GM21723 (cell line): ENCODE results near the gene ASCL2.

Experiments
- ATAC-seq: cut with Tn5 transposase; IDR thresholded peaks from one replicate; pipeline ENCODE4 v1.9.1; 2021; ENCODE audit warnings: mild to moderate bottlenecking, moderate library complexity; ENCODE audit not compliant: unreplicated experiment

ASCL2 gene

DNA sequence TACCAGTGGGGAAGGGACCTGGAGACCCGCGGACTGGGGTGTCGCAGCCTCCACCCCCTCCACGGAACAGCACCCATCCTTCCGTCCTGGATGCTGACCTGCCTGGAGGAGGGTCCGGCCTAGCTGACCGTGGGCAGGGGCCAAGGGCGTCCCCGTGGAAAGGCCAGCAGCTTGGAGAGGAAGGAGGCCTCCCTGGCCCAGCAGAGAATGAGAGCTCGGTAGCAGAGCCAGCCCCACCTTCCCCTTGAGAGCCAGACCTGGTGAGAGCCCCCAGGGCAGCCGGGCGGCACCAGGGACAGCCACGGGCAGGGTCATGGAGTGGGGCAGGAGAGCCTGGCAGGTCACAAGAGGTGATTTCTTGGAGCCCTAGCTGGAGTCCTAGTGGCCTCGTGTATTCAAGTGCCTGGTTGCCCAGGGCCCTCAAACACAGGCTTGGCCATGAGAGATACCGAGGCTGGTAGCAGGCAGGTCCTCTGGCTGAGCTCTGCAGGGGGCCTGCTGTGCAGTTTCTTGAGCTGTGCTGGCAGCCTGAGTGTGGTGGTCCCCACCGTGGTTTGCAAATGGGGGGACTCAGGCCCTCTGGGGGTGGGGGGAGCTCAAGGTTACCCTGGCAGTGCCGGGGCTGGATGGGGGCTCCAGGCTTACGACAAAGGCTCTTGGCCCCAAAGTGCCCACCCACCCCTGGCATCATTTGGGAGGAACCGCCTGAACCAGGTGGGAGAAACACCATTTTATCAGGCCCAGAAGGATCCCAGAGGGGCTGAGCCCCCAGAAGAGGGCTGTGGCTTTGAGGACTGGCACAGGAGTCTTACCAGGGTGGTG lies 39.1 kb upstream of the ASCL2 start:
- no peak for ATAC-seq

DNA sequence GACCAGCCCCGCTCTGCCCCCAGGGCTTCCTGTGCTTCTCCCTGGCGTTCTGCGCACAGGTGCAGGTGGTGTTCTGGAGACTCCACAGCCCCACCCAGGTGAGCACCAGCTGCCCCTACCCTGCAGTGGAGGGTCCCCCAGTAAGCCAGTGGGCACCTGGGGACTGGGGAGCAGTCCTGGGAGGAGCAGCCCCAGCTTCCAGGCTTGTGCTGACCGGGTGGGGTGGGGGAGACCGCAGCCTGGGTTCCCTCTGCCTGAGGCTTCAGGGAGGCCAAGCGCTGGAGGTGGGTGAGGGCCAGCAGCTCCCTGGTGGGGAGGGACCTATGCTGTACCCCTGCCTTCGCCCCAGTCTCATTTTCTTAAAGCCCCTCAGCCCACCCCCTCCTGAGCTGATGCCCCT lies 38.3 kb upstream of the ASCL2 start:
- ATAC-seq, result no peak

DNA sequence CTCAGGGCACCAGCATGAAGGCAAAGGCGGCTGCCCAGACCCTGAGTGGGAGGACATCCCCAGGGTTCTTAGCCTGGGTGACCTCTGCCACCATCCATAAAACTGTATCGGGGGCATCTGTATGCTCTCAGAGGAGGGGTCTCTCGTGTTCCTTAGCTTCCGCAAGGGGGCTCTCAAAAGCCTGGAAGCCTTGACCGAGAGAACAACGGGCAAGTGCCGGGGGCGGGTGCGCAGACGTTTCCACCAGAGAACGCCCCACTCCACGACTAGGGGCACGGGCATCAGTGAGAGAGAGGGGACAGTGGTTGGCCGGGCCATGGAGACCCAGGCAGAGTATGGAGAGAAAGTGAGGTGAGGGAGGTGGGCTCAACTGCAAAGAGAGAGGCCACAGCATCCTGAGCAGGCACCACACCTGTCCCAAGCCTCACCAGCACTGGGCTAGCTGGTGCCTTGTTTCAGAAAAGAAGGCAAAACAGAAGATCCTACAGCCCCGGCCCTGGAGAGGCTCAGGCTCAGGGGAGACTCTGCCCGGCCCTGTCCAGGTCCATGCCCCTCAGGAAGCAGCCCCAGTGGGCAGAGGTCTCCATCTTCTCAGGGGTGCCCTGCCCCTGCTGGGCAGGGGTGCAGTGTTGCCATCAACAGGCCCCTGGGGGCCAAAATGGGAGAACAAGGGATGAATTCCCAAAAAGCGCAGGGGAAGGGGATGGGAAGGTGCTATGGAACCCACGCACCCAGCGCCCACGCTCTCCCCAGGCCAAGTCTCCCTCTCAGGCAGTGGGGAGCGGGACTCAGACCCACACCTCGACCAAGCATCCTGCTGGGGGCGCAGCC lies 37.3 kb upstream of the ASCL2 start:
- ATAC-seq, result no peak

DNA sequence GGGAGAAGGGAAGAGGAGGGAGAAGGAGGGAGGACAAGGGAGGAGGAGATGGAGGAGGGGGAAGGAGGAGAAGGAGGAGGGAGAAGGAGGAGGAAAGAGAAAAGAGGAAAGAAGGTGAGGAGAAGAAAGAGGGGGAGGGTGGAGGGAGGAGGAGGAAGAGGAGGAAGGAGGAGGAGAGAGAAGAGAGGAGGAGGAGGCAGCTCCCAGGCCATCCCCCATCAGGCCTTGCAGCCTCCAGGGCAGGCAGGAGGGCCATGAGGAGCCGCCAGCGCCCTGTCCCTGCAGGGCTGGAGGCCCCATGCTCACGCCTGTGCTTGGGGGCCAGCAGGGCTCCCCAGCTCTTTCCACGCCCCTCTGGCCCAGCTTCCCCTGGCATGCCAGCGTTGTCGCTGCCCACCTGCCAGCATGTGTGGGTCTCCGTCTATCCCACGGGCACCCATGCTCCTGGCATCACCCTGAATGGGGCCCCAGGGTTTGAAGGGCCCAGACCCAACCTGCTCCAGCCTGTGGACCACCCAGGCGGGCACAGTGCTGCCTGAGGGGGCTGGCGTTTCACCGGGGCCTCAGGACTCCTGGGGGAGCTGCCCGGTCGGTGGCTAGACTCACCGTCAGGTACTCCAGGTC lies 36.6 kb upstream of the ASCL2 start:
- ATAC-seq, result no peak

DNA sequence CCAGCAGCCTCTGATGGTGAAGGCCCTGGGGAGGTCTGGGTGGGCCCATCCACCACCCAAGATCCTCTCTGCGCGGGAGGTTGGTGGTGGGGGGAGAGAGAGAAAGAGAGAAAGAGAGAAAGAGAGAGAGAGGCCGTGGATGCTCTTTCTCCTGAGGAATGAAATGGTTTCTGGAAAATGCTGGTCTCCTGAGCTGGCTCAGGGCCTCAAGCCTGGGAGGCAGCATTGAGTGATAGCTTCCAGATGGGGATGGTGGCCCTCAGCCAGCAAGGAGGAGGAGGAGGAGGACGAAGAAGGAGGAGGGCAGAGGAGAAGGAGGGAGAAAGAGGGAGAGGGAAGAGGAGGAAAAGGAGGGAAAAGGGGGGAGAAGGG lies 36.0 kb upstream of the ASCL2 start:
- ATAC-seq, result no peak

DNA sequence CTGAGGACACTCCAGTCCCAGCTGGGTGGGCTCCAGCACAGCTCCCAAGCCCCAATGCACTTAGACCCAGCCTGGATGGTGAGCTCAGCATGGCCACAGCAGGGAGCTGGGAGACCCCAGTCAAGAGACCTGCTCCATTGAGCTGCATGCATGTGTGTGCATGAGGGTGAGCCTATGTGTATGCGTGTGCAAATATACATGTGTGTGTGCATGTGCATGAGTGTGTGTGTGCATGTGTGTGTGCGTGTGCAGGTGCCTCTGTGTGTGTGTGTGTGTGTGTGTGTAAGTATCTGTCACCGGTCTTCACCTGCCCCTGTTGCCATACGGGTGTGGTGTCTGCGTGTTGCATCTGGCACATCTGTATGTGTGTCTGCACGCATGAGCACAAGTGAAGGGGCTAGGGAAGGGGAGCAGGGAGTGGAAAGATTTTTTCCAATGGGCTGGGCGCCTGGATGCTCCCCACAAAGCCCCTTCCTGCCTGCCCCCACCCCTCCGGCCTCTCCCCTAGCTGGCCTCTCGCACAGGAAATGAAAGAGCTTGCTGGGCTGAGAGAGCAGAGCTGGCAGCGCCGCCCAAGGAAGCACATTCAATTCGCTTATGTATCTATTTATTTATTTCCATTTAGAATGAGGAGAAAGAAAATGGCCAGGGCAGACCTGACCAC lies 35.5 kb upstream of the ASCL2 start:
- no peak for ATAC-seq

DNA sequence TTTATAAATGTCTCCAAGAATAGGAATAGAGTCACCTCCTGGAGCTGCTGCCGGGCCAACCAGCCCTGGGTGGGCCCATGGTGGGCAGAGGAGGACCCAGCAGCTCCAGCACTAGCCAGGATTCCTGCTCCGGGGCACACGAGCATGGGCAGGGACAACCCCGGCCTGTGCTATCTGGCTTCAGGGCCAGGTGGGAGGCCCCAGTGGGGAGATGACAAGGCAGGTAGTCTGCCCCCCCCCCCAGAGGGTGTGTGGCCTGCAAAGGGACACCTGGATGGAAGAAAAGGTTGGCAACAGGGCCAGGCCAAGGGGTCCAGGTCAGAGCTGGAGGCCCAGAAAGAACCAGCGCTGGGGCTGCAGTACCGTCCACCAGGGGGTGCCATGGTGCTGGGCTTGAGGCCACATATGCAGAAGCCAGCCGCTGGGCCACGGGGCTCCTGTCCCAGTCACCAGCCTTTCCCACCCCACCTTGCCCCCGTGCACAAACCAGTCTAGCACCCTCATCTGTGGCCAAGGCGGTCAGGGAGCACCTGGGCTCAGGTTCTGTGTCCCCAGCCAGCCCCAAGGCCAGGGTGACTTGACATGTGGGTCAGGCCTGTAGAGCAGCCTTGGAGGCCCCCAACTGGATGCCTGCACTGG lies 34.9 kb upstream of the ASCL2 start:
- ATAC-seq, result no peak

DNA sequence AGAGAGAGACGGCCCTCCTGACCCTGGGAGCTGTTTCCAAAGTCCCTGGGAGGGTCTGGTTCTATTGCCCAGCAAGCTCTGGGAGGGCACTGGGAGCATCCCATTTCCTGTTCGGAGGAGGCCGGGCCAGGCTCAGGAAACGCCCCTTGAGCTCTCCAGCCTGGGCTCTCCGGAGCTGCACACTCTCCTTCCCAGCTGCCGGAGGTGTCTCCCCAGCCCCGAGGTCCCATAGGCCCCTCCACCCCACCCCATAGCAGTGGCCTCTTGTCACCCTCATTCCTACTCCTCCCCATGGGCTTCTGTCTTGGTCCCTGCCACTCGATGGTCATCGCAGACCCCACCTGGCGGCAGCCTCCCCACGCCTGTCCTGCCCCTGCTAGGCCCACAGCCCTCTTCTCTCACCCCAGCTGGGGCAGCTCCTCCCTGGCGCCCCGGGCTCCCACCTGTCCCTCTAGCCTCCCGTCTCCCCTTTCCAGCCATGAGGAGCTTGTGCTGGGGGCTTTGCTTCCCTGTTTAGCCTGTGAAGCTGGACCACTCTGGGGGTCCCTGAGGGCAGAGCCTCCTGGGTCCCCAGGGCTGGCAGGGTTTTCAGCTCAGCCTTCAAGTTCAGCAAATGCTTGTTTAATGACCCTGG lies 34.2 kb upstream of the ASCL2 start:
- no peak for ATAC-seq

DNA sequence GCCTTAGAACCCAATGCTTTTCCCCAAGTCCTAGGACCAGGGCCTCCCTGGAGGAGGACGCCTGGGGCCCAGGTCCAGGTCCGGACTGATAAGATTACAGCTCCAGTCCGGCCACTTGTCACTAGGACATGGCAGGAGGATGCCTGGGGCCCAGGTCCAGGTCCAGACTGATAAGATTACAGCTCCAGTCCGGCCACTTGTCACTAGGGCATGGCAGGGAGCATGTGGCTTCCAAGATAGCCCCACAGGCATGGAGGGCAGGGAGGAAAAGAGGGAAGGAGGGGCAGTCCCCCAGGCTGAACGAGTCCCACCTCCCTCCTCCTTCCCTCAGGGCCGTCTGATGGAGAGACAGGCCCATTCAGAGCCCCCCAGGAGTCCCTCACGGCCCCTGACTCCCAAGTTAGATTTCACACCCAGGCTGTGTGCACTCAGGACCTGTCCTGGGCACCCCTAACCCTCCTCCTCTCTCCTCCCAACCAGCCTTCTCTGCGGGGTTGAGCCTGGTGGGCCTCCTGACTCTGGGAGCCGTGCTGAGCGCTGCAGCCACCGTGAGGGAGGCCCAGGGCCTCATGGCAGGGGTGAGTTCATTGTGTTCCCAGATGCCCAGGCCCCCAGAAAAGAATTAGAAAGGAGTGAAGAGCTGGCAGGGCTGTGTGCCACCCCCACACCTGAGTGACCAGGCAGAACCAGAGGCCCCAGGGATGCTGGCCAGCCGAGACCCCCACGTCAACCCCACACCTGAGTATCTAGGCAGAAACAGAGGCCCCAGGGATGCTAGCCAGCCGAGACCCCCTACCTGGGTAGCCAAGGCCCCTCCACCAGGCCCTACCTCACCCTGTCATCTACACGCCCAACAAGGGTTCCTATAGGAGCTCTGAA lies 33.5 kb upstream of the ASCL2 start:
- no peak for ATAC-seq

DNA sequence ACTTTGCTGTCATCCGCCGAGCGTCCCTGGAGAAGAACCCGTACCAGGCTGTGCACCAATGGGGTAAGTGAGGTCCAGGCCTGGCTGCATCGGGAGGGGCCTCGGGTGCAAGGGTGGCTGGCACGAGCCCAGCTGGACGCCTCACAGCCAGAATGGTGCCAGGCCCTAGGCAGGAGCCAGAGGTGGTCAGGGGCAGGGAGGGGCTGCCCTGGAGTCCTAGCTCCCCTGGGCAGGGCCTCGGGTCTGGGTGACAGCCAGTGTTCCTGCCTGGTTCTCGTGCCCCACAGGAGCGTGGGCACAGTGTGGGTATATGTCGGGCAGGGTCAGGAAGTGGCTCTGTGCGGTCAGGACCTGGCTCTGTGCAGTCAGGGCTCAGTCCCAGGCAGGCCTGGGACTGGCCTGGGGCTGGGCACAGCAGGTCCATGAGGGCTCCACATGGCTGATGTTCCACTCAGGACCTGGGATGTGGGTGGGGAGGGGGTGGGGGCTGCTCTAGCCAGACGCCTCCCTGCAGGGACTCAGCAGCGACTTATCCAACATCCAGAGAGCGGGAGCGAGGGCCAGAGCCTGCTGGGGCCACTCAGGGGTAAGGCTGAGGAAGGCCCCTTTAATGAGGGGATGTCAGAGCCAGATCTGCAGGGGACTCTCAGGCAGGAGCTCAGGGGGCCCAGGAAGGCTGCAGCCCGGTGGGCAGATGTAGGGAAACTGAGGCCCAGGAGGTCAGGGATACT lies 32.7 kb upstream of the ASCL2 start:
- no peak for ATAC-seq

DNA sequence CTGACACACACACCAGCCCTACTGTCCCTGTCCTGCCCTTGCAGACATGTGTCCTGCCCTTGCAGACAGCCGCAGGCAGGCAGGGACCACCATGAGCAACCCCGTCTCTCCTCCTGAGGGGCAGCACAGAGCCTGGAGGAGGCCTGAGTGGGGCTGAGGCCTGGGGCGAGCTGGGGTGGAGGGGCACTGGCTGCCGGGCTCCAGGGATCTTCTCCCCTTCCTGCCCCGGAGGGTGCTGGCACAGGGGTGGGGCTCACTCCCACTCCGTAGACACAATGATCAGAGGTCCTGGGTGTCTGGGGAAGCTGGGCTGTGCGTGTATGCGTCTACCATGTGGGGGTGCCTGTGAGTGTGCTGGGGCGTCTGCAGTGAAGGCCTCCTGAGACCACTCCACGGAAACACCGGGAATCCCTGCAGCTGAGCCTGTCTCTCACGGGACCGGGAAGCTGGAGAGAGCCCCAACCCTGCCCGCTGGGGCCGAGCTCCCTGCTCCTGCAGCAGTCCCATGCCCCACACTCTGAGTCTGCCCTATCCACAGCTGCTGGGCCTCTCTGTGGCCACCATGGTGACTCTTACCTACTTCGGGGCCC lies 32.0 kb upstream of the ASCL2 start:
- ATAC-seq, result peak; percentile 8

DNA sequence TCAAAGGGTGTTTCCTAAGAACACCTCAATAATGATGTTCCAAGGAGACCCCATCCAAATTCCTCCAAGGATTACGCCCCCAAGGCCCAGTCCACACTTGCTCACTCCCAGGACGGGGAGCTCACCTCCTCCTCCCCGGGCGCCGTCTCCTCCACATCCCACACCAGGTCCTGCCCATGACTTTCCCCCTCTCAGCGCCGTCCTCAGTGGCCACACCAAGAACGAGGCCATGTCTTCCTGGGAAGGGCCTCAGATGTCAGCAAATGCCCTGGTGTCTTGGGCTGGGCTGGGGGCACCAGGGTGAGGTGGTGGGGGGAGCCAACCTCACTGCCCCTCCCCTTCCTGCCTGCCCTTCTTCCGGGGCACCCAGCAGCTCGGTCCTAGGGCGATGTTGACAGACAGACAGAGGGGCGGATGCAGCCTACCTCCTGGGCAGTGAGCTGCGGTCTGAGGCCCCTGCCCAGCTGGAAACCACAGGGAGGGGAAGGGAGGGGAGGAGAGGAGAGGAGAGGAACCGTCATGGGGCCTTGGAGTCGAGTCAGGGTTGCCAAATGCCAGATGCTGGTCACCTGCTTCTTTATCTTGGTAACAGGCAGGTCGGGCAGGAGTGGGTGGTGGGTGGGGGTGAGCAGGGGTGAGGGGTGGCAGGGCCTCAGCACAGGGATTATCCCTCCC lies 31.4 kb upstream of the ASCL2 start, which contains the start of the genes C11orf21 and TSPAN32:
TSS of gene C11orf21 (minus strand) at position 288 of the 675 bp plus-strand sequence. CDS start at position 178, 110 bp downstream.
TSS of gene TSPAN32 (plus strand) at position 383 of the 675 bp plus-strand sequence. CDS start at position 520, 137 bp downstream.
- ATAC-seq, result peak; percentile 61

DNA sequence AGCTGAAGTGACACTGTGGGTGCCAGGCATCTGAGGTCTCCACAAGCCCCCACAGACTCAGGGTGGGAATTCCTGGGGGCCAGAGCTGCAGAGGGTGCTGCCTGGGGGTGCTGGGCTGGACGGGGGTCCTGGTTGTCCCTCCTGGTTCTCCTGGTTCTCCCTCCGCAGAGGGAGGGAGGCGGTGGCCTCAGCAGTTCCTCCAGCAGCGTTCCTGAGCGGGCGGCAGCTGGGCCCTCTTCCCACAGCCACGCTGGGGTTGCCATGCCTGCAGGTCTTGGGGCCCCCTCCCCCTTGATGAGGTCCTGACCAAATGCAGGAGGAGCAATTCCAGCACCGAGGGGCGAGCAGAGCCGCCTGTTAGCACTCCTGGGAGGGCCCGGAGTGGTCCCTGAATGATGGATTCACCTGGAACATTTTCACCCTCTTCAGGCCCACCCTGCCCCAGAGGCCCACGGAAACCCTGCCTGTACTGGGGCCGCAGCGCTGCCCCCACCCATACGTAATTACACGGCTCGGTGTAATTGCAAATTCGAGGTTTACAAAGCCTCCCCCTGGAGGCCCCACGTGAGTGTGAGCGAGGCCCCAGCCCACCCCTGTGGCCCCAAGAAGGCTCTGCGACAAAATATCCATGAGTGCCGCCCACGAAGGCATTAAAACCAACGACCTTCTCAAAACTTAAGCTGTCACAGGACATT lies 30.7 kb upstream of the ASCL2 start:
- ATAC-seq, result no peak

DNA sequence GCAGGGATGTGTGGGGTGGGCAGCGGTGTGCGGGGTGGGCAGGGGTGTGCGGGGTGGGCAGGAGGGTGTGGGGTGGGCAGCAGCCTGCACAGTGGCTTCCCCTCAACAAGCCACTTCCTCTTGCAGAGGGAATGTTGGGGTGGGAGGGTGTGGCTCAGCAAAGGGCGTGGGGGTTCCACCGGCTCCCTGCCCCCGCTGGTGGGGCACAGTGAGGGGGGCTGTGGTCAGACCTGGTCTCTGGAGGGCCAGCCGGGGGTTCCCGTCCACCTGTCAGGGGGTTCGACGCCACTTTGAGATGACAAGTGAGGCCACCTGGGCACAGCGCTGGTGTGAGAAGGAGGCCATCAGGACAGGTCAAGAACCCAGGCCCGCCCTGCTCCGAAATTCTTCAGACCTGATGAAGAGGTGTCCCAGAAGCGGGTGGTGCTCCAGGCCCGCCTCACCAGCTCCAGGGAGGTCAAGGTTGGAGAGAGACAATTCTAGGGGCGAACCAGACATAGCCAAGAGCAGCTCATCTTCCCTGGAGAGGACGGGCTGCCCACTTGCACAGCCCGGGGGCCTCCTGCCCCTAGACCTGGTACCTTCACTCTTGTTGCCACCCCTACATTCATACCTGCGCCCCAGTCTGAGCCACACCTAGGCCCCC lies 30.0 kb upstream of the ASCL2 start:
- ATAC-seq, result no peak

DNA sequence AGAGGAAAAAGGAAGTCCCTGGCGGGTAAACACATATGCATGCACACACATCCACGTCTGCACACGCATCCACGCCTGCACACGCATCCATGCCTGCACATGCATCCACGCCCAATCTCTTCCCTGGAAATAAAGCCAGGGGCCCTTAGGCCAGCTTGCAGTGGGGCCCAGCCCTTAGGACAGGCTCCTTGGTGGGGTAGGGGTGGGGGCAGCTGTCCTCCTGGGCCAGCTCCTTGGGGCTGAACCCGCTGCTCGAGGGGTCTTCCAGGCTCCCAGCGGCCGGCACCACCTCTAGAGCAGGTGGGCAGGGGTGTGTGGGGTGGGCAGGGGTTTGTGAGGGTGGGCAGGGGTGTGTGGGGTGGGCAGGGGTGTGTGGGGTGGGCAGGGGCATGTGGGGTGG lies 29.4 kb upstream of the ASCL2 start:
- no peak for ATAC-seq
